Lower leg skin (tissue), 4 donors: ENCODE measurements around the gene TCF15. TPM values are rescaled to one million over a fixed set of nuclear protein-coding genes. Genes with fewer than 3 reads are reported as not detected.

Experiments used
- DNase-seq, 2 donors: peaks; one replicate each; pipeline ENCODE4 v3.0.0-alpha.2; 2019; ENCODE audit warnings: low spot score in 2 of 2
- H3K4me3 ChIP-seq: fragments of 200-600 bp; sonication (generic); 2 replicates; pipeline ENCODE4 v1.5.1; 2017; ENCODE audit warnings: mild to moderate bottlenecking, low read depth; ENCODE audit not compliant: poor library complexity, severe bottlenecking
- POLR2A ChIP-seq, 2 donors: fragments of 450-650 bp; IDR thresholded peaks; one replicate each; pipeline ENCODE4 v1.6.1; 2016 to 2017; ENCODE audit warnings: antibody characterized with exemption in 2 of 2, mild to moderate bottlenecking in 1 of 2, moderate library complexity in 1 of 2
- WGBS, 2 donors: methylation state at CpG; one replicate each; pipeline ENCODE4 v1.1.5; 2018; 5-methylcytosine and 5-hydroxymethylcytosine counted together
- intact Hi-C: fragments of 100-400 bp; cut with DNase I; formaldehyde crosslinking; loops from one replicate; pipeline ENCODE4 v1.15.0; 2023; ENCODE audit warnings: low total_unique reads
- total RNA-seq, 4 donors: library from RNA; depleted of rRNA; stranded (reverse); fragments of >200 nt; gene quantifications; one replicate each; pipeline ENCODE4 v1.1.0, GENCODE V29; 2016
- TF ChIP-seq, protein P1 (sequence below), 3 donors: fragments of 450-650 bp; IDR thresholded peaks; one replicate each; pipeline ENCODE4 v1.5.1; 2016; ENCODE audit warnings: antibody characterized with exemption in 3 of 3, mild to moderate bottlenecking in 3 of 3, moderate library complexity in 2 of 3

TCF15 gene
- under 1 TPM in 1 of 4 donors, not detected in 3; 0.71 TPM for total RNA-seq

GRCh38 chr20:610130-611046 is at the start of gene TCF15:
Gene TCF15 (minus strand): TSS chr20:610309. CDS start chr20:610237, 72 bp downstream.
- no peak for TF ChIP-seq POLR2A (IDR thresholded peaks at IDR 0.05)
- WGBS, 2 donors = 13 to 39% methylated on average over 12 to 67 of the region's 84 CpGs
- intact Hi-C loops = no loop called here
- H3K4me3 ChIP-seq = no peak within 1 kb of the TSS
- no peak for DNase-seq

DNA sequence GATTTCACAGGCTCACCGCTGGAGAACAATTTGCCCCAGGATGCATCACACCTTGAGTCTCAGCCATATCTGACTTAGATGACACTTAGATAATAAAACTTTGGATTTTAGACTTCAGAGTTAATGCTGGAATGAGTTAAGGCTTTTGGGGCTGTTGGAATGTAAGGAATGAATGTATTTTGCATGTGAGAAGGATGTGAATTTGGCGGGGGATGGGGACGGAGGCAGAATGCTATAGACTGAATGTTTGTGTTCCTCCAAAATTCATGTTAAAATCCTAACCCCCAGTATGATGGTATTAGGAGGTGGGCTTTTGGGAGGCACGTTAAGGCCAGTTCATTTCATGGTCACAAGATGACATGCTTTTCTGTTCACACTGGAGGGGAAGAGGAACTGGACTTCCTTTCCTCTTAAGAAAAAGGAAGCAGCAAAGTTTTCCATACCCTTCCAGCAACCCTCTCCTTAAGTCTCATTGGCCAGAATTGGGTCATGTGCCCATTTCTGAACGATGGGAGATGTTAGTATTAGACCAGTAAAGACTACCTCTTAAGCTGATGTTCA is 48.7 kb upstream of the TCF15 start:
- no peak for DNase-seq
- WGBS, 2 donors = 22 to 28% methylated on average over 5 of the region's 5 CpGs
- no peak overlapping the region for H3K4me3 ChIP-seq
- intact Hi-C loops = no loop called here
- TF ChIP-seq, protein P1, sequence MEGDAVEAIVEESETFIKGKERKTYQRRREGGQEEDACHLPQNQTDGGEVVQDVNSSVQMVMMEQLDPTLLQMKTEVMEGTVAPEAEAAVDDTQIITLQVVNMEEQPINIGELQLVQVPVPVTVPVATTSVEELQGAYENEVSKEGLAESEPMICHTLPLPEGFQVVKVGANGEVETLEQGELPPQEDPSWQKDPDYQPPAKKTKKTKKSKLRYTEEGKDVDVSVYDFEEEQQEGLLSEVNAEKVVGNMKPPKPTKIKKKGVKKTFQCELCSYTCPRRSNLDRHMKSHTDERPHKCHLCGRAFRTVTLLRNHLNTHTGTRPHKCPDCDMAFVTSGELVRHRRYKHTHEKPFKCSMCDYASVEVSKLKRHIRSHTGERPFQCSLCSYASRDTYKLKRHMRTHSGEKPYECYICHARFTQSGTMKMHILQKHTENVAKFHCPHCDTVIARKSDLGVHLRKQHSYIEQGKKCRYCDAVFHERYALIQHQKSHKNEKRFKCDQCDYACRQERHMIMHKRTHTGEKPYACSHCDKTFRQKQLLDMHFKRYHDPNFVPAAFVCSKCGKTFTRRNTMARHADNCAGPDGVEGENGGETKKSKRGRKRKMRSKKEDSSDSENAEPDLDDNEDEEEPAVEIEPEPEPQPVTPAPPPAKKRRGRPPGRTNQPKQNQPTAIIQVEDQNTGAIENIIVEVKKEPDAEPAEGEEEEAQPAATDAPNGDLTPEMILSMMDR (IDR thresholded peaks at IDR 0.05) = no peak
- no peak for TF ChIP-seq POLR2A (IDR thresholded peaks at IDR 0.05)

DNA sequence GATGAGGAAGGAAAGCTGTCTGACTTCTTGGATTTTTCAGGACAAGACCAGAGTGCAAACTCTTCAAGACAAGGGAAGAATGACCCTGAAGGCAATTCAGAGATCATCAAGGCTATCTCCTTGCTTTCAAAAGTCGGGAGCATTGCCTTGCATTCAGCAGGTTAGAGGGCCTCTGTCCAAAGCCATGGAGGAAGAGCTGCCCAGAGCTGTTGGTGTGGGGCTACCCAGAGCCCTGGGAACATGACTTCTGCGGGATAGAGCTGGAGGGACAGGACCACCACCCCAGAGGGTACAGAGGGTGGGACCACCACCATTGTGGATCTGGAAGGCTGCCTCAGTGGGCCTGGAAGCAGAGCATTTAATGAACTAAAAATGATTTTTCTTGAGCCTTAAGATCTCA is 48.1 kb upstream of the TCF15 start:
- no peak for DNase-seq
- intact Hi-C loops = no loop called here
- WGBS, 2 donors = 24 to 30% methylated on average over 2 of the region's 2 CpGs
- no peak overlapping the region for H3K4me3 ChIP-seq
- TF ChIP-seq, protein P1 (IDR thresholded peaks at IDR 0.05) = no peak
- TF ChIP-seq POLR2A (IDR thresholded peaks at IDR 0.05) = no peak

DNA sequence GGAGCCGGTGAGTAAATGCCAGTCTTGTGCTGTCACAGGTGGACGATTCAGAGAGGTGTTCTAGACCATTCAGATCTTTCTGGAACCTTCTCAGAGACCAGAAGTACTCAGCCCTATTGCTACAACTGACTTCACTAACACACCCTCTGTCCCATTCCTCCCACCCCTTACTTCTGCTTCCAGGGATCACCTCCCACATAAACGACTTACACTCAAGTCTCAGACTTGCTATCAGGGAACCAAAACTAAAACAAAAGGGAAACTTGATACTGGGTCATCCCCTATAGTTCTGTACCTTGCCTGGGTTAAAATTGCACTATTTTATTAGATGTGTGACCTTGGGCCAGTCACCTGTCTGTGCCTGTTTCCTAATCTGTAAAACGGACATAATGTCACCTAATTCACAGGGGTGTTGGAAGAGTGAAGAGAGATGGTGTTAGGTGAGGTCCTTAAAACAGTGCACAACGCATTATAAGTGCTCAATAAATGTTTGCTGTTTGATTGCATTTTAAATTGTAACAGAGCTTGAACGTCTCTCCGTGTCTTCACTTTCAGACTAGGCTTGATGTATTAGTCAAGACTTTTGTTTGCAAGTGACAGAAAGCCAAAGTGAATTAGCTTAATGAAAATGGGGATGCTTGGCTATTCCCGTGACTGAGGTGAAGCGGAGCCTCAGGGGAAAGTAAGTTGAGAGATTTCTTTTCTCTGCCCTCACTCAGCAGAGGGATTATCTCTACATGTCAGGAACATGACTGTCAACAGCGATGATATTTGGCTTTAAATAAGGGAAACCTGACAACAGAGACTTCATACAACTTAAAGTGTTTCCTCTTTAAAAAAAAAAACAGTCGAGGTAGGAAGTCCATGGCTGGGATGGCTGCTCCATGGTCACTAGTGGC is 45.9 kb upstream of the TCF15 start:
- WGBS, 2 donors = 72 to 74% methylated on average over 11 of the region's 11 CpGs
- intact Hi-C loops = no loop called here
- DNase-seq = no peak
- no peak overlapping the region for H3K4me3 ChIP-seq
- TF ChIP-seq, protein P1 (IDR thresholded peaks at IDR 0.05) = no peak
- no peak for TF ChIP-seq POLR2A (IDR thresholded peaks at IDR 0.05)

- intact Hi-C loops = no loop called here
- 91 to 94% methylated on average over 3 of the region's 3 CpGs for WGBS, 2 donors
- TF ChIP-seq, protein P1 (IDR thresholded peaks at IDR 0.05) = no peak
- TF ChIP-seq POLR2A (IDR thresholded peaks at IDR 0.05) = no peak
- no peak for DNase-seq
- no peak overlapping the region for H3K4me3 ChIP-seq
Measured at GRCh38 chr20:654417-654750, 44.3 kb upstream of the TCF15 start.
